Measurements from ENCODE around the gene KDM5D.

Gene KDM5D

GRCh38 chrY:19744381-19745378 is at the start of gene KDM5D:
KDM5D (minus strand) TSS chrY:19744726; CDS start chrY:19744534, 192 bp downstream.
- no peak for DNase-seq

GRCh38 chrY:19768375-19768774 is 23.8 kb upstream of the KDM5D start:
- DNase-seq = no peak

- no peak for DNase-seq
Observed at GRCh38 chrY:19743331-19743730, 1.2 kb downstream of the KDM5D start.

GRCh38 chrY:19742153-19742552 is 2.4 kb downstream of the KDM5D start:
- no peak for DNase-seq

- DNase-seq = no peak
Observed at GRCh38 chrY:19734425-19734824, 10.1 kb downstream of the KDM5D start.

GRCh38 chrY:19717950-19718349 is 26.6 kb downstream of the KDM5D start:
- no peak for DNase-seq

- DNase-seq = no peak
Observed at GRCh38 chrY:19717146-19717545, 27.4 kb downstream of the KDM5D start.

- DNase-seq = no peak
Observed at GRCh38 chrY:19715226-19715625, 29.3 kb downstream of the KDM5D start.

- no peak for DNase-seq
Observed at GRCh38 chrY:19713430-19713829, 31.1 kb downstream of the KDM5D start.

GRCh38 chrY:19706273-19706672 is 38.3 kb downstream of the KDM5D start:
- no peak for DNase-seq

- DNase-seq = no peak
Observed at GRCh38 chrY:19698495-19698894, 46.0 kb downstream of the KDM5D start.

GRCh38 chrY:19680821-19681220 is 63.7 kb downstream of the KDM5D start:
- DNase-seq = no peak

Data from stimulated activated naive CD4-positive, alpha-beta T cell treated with Interleukin-2 at 50 U/mL for 16 hours (primary cell).